Activated effector memory CD4-positive, alpha-beta T cell treated with anti-CD3 and anti-CD28 coated beads, Interleukin-2, amount 50 U/mL, for 16 hours (primary cell): ENCODE data around the gene SUMF1.
A peak's percentile ranks its signal among the peaks of the same experiment; 100 is the strongest.

ENCODE experiments used
- DNase-seq: peaks from one replicate; pipeline ENCODE4 v3.0.0-alpha.2; 2020

SUMF1 gene

DNA sequence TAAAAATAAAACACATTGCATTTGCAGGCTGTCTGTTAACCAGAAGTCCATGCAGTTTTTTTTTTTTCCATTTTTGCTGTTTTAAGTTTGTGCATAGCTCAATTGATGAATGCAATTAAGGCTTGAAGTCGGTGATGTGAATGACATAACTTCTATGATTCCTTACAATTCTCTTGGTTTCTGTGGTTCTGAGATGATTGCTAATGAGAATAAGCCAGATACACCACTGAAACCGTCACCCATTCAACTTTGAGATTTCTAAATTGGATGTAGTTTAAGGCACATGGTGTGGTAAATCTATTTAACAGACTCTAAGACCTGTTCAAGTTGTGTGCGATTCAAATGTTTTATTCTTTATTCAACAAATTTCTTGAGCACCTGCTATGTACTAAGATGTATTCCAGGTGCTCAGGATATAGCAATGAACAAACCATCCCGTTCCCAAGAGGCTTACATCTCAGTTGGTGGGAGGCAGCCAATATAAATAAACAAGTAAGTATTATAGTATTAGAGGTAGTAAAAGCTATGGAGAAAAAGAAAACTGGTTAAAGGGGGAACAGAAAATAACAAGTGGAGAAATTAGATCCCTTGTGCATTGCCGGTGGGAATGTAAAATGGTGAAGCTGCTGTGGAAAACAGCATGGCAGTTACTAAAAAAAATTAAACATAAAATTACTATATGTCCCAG lies 30.1 kb upstream of the SUMF1 start:
- DNase-seq = no peak

GRCh38 chr3:4496087-4496452 lies 29.0 kb upstream of the SUMF1 start:
- DNase-seq = no peak

- no peak for DNase-seq
Observed at GRCh38 chr3:4495294-4496086, 28.4 kb upstream of the SUMF1 start.

GRCh38 chr3:4494895-4495264 lies 27.8 kb upstream of the SUMF1 start:
- no peak for DNase-seq

- DNase-seq = peak; percentile 67
Observed at GRCh38 chr3:4493941-4494894, 27.1 kb upstream of the SUMF1 start.

DNA sequence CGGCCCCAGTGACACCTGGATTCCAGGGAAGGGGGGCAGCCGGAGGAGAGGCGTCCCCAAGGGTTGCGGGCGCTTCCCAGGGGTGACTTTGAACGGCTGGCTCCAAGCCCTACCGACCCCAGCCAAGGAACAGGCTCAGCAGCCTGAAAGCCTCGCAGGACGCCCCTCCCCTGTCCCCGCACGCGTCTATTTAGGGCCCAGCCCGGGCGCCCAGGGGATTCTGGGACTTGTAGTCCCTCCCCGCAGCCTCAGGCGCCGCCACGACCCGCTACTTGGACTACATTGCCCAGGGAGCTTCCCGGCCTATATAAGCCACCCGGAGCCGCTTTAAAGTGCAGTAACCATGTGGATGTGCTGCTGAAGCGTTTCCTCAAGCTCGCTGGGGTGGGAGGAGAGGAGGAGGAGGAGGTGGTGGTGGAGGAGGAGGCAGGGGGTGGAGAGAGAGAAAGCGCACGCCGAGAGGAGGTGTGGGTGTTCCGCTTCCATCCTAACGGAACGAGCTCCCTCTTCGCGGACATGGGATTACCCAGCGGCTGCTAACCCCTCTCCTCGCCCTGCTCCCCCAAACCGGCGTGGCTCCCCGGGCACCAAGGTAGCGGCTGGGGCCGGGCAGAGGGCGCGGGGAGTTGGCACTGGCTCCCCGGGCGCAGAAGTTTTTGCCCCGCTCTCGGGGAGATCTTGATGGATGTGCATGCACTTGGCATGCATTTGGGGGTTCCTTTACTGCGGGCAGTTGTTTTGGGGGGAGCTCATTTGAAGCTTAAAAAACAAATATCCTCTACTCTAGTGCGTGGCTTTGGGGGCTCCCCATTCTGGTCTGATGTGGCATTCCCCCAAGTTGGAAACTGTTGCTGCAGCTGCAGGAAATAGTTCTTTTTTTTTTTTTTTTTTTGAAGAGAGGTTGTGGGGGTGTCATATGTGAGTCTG lies 26.2 kb upstream of the SUMF1 start, which contains the start of gene ITPR1:
TSS of gene ITPR1 (plus strand) at position 335 of the 927 bp plus-strand sequence. CDS start 23,144 bp downstream, outside the sequence.
- DNase-seq = peak; percentile 99

DNA sequence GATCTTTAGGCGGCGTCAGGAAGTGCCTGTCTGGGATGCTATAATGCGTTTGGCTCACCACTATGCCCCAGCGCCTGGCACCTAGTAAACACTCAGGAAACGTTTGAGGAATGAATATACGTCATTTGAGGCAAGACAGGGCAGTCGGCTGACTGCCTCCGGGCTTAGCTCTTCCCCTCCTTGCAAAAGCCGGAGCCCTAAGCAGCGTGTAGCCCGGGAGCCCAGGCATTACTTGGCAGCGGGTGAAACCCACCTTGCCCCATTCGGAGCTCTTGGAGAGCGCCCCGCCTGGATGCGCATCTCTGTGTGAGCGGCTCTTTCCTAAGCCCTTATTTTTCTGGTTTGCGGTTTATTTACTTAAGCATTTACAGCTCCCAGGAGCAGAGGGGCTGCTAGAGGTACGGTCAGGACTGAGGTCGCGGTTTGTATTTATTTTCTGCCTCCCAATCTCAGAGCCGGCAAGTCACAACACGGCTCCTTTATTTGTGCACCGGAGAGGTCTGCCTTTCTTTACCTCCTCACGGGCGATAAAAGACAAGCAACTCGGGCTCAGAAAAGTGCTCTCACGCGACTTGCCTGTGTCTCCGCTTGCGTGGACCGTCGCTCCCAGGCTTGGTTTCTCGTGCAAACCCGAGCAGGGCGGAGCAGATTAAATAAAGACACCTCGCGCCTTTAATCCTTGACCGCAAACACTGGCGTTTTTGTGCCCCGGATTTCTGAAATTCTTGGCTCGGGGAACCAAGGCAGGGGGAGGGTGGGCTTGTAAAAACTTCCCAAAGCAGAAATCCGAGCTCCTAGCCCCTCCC lies 25.3 kb upstream of the SUMF1 start:
- peak; percentile 81 for DNase-seq

DNA sequence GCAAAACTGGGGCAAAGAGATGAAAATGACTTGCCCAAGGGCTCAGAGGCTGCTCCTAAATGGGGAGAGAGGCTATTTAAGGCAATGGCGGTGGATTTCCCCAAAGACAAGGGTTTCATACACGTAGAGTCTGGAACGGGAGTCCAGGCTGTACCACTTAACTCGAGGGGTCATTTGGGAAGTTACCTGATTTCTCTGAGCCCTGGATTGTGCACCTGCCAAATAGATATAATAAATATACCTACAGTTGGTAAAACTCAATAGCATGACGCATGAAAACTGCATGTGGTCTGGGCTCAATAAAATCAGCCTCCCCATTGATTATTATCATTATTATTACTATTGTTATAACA lies 24.8 kb upstream of the SUMF1 start:
- no peak for DNase-seq

DNA sequence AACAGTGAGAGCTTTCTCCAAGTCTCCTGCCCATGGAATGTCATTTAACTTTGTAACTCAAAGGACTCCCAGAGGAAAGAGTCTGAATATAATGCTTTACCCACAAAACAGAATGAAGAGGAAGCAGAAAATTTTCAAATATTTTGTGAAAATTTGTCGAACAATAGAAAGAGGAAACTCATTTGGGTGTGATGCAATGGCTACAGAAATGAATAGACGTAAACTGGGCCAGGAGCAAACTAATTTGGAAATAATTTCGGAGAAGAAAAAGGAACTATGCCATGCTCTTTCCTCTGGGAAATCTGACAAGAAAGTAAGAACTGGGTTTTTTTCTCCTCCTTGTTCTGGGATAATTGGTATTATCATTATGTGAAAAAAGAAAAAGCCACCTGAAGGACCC lies 11.2 kb upstream of the SUMF1 start:
- DNase-seq = no peak

GRCh38 chr3:4476496-4476895 lies 9.4 kb upstream of the SUMF1 start:
- DNase-seq = no peak

- DNase-seq = no peak
Observed at GRCh38 chr3:4475804-4476203, 8.7 kb upstream of the SUMF1 start.

DNA sequence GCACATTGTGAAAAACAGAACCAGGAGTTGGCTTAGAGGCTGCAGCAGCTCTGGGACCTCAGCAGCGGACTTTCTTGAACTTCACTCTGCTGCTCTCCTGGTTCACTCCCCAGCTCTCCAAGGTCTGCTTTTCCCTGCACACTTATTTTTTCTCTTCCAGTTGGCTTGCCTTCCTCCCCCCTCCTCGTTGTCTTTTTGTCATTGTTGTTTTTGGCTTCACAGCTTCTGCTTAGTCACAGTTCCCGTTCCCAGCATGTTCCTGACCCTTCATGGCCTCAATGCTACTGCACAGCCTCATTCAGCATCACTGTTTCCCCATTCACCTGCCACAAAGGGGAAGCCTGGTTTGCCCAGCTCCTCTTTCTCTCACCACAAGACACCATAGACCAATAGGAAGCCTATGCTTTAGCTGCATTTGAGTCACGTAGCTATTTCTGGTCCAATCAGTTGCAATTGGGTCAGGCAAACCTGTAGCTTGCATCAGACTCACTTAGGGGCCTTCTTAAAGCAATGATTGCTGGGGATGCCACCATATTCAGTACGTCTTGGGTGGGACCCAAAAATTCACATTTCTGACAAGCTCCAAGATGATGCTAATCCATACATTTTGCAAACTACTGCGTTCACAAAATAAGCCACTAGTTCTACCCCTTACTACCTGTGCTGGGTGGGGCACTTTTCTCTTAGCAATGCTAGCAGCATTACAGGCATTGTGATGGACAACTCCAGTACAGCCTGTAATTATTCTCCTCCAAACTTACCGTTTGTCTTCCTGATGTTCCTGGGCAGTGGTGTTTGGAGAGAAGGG lies 7.8 kb upstream of the SUMF1 start:
- DNase-seq = no peak

GRCh38 chr3:4472766-4473165 lies 5.7 kb upstream of the SUMF1 start:
- no peak for DNase-seq

GRCh38 chr3:4472312-4472711 lies 5.2 kb upstream of the SUMF1 start:
- no peak for DNase-seq

DNA sequence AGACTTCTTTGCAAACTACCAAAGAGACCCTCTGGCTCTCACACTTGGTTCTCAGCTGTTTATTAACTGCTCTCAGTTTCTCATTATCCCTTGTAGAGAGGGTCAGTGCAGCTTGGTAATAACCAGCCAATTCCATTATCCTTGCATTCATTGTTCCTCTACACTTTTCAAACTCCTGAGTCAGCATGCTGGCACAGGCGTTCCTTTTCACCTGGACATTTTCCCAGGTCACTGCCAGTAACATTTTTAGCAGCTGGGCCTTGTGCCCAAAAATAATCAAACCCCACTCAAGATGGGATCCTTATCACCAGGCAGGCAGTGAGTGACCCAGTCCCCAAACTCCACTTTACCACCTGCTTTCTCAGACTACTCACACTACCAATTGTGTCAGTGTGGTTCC lies 4.8 kb upstream of the SUMF1 start:
- no peak for DNase-seq

DNA sequence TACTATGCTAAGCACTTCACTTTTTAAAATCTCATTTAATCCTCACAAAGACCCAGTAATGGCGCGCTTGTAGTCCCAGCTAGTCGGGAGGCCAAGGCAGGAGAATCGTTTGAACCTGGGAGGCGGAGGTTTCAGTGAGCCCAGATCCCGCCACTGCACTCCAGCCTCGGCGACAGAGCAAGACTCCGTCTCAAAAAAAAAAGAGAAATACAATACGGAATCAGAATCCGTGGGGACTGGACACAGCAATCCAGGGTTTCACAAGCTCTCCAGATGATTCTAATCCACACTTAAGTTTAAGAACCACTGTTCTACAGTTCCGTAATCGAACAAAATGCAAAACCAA lies 426 bp upstream of the SUMF1 start:
- no peak for DNase-seq

GRCh38 chr3:4464576-4464975 lies 2.5 kb downstream of the SUMF1 start:
- no peak for DNase-seq

DNA sequence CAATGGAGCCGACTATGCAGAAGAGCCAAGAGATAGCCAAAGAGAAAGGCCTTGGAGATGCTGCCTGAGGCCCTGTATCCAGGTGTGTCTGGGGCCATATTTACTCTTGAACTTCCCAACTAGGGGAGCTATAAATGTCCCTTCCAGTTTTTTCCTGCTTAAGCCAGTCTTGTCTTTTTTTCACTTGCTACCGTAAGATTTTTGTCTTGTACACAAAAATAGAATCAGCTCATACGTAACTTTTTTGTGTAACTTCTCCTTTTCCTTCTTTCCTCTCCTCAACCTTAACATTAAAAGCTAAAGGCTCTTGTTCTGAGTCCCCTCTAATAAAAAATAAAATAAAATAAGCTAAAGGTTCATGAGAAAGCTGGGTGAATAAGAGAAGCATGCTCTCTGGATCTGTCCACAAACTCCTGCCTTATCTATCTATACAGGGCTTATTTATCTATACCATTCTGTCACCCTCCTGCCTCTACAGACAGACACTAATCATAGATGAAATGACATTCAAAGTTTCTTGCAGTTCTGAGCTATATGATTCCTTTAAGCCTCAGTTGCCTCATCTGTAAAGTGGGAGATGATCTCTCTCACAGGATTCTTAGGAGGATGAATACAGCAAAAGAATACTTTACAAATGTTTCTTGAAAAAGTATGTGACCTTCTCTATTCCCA lies 4.6 kb downstream of the SUMF1 start:
- no peak for DNase-seq

GRCh38 chr3:4461468-4462090 lies 5.5 kb downstream of the SUMF1 start:
- no peak for DNase-seq

- no peak for DNase-seq
Observed at GRCh38 chr3:4460334-4460733, 6.7 kb downstream of the SUMF1 start.
